D721Med (cell line): Measurements from ENCODE around the gene GPR139.

Source experiments
- DNase-seq: peaks from one replicate; pipeline ENCODE4 v3.0.0; 2011; ENCODE audit warnings: low spot score; ENCODE audit not compliant: insufficient read length
- FAIRE-seq: peaks from 2 replicates; lab custom pipeline; 2011; peaks lifted over from hg19 to GRCh38; lab: Jason Lieb, UNC
- TF ChIP-seq, protein P1 (sequence below): IDR thresholded peaks from 2 replicates; pipeline ENCODE4 v1.5.1; 2012; ENCODE audit warnings: mild to moderate bottlenecking, control low read depth; ENCODE audit not compliant: insufficient read depth; ENCODE audit errors: missing control alignments

Gene GPR139

DNA sequence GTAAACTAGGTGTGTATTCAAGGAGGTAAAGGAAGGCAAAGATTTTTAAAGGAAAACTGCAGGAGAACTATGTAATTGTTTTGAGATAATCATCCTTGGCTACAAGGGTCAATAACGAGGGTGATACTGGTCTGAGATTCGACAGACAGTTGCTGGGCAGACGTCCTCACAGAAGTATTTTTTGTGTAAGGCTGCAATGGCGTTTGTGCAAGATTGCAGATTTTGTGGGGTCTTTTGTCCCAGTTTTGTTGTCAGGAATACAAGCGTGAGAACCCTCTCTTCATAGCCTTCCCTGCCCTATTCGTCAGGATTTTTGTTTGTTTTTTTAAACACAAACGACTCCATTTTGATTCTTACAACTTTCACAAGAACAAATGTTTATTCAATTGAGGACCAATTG is 57.5 kb downstream of the GPR139 start:
- no peak for DNase-seq
- TF ChIP-seq, protein P1, sequence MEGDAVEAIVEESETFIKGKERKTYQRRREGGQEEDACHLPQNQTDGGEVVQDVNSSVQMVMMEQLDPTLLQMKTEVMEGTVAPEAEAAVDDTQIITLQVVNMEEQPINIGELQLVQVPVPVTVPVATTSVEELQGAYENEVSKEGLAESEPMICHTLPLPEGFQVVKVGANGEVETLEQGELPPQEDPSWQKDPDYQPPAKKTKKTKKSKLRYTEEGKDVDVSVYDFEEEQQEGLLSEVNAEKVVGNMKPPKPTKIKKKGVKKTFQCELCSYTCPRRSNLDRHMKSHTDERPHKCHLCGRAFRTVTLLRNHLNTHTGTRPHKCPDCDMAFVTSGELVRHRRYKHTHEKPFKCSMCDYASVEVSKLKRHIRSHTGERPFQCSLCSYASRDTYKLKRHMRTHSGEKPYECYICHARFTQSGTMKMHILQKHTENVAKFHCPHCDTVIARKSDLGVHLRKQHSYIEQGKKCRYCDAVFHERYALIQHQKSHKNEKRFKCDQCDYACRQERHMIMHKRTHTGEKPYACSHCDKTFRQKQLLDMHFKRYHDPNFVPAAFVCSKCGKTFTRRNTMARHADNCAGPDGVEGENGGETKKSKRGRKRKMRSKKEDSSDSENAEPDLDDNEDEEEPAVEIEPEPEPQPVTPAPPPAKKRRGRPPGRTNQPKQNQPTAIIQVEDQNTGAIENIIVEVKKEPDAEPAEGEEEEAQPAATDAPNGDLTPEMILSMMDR = no peak
- no peak for FAIRE-seq

DNA sequence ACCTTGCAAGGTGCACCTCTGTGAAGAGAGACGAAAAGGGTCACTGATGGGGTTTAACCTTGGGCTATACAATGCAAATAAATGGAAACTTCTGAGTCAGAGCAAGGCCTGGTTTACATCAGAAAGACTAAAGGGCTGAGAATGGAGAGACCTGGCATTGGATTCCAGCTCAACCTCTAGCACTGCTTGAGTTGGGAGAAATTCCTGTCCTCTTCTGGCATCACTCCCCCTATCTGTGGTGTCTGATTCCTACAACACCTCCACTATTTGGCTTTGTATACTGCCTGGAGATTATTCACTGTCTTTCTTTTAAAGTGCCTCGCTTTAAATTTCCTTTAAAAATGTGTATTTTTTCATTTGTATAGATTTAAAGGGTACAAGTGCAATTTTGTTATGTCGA is 68.8 kb downstream of the GPR139 start:
- no peak for FAIRE-seq

GRCh38 chr16:20002936-20003335 is 70.8 kb downstream of the GPR139 start:
- TF ChIP-seq, protein P1 = no peak
- DNase-seq (no peak), FAIRE-seq (no peak)

More for the DNA sequence above, 68.8 kb downstream of the GPR139 start:
- no peak for DNase-seq
- TF ChIP-seq, protein P1 = no peak

DNA sequence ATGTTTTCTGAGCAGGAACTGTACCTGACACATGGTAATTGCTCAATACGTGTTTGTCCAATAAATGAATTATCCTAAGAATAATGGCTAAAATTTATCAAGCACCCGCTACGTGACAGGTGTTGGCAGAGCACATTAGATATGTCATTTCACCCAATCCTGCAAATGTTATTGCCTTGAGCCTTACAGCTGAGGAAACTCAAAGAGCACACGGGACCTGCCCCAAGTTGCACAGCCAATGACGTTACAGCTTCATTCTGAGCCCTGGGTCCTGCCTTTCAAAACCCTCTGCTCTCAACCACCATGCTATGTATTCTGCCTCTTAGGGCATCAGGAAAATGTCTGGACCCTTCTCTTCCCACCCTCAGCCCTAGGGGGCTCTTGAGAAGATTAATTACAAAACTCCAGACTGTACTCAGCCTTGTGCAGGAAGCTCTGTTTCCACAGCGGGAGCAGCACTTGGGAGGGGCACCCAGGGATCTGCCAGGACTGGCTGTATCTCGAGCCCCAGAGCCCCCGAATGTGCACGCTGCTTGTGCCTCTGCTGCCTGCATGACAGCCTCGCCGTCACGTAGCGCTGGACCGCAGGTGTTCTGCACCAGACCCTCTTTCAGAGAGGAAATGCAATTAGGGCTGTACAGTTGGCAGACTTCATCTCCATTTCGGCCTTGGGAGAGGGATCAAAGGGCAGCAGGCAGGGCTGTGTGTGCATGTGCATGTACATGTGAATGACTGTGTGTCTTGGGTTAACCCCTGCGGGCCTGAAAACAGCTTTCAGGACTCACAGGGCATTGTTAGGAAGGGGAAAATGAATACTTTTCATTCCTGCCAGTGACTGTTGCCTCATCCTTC is 71.6 kb downstream of the GPR139 start:
- no peak for DNase-seq
- FAIRE-seq = no peak
- TF ChIP-seq, protein P1 = no peak

DNA sequence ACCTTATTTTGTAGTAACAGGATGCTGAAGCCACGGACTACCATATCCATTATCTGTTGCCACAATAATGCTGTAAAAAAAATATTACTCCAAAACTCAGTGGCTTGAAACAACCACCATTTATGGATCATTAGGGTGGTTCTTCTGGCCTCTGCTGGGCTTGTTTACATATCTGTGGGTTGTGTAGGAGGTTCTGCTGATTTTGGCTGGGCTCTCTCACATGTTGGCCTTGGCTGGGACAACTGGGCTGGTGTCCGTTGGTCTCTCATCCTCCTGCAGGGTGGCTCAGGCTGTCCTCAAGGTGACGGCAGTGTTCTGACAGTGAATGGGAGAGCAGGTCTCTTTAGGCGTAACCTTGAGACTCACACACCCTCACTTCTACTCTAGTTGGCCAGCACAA is 76.0 kb downstream of the GPR139 start:
- DNase-seq (no peak), FAIRE-seq (no peak)
- TF ChIP-seq, protein P1 = no peak

GRCh38 chr16:19997264-19997663 is 76.4 kb downstream of the GPR139 start:
- no peak for DNase-seq

More at GRCh38 chr16:19997264-19997663, 76.4 kb downstream of the GPR139 start:
- FAIRE-seq = no peak
- TF ChIP-seq, protein P1 = no peak
